BLaER1 (cell line): ENCODE results near the gene BLOC1S4.

Experiments used
- H3K27ac ChIP-seq: shearing (Covaris generic); formaldehyde crosslinking; 2 replicates; pipeline ENCODE4 v1.8.1; 2022
- H3K27me3 ChIP-seq: shearing (Covaris generic); formaldehyde crosslinking; 2 replicates; pipeline ENCODE4 v1.8.1; 2022
- H3K36me3 ChIP-seq: shearing (Covaris generic); formaldehyde crosslinking; 2 replicates; pipeline ENCODE4 v1.8.1; 2022
- H3K4me1 ChIP-seq: shearing (Covaris generic); formaldehyde crosslinking; 2 replicates; pipeline ENCODE4 v1.8.1; 2022
- H3K4me2 ChIP-seq: shearing (Covaris generic); formaldehyde crosslinking; 2 replicates; pipeline ENCODE4 v1.8.1; 2022
- H3K4me3 ChIP-seq: shearing (Covaris generic); formaldehyde crosslinking; 2 replicates; pipeline ENCODE4 v1.8.1; 2022
- H3K9ac ChIP-seq: shearing (Covaris generic); formaldehyde crosslinking; 2 replicates; pipeline ENCODE4 v1.8.1; 2022
- H3K9me3 ChIP-seq: shearing (Covaris generic); formaldehyde crosslinking; 2 replicates; pipeline ENCODE4 v1.8.1; 2022
- H4K20me1 ChIP-seq: shearing (Covaris generic); formaldehyde crosslinking; 2 replicates; pipeline ENCODE4 v1.8.1; 2022
- Cebpa-rat ChIP-seq: shearing (Covaris generic); IDR thresholded peaks from 2 replicates; pipeline ENCODE4 v1.8.1; 2022

Gene BLOC1S4

GRCh38 chr4:6699388-6699787 lies 16.6 kb upstream of the BLOC1S4 start:
- Histone ChIP-seq H3K27me3 (no peaks in the 10 kb centered on the region), H3K9me3 (peaks cover 12% of the 10 kb centered on the region), H4K20me1 (peaks cover 15% of the 10 kb centered on the region; the same call in 1 of the 2 replicates), H3K27ac (no peak overlapping the region), H3K9ac (no peak overlapping the region), H3K4me3 (no peak overlapping the region), H3K36me3 (peaks cover 51% of the 10 kb centered on the region), H3K4me2 (no peak overlapping the region; the same call in 1 of the 2 replicates), H3K4me1 (peaks cover 50% of the 10 kb centered on the region)
- no peak for TF ChIP-seq Cebpa-rat

DNA sequence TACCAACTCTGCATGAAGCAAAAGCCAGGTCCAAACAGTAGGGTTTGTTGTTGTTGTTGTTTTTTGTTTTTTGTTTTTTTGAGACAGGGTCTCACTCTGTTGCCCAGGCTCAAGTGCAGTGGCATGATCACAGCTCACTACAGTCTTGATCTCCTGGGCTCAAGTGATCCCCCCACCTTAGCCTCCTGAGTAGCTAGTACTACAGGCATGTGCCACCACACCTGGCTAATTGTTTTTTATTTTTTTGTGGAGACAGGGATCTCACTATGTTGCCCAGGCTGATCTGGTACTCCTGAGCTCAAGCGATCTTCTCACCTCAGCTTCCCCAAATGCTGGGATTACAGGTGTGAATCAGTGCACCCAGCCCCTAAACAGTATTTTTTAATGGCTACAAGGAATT lies 16.1 kb upstream of the BLOC1S4 start:
- Histone ChIP-seq H3K4me1 (peaks cover 45% of the 10 kb centered on the region), H3K27me3 (no peaks in the 10 kb centered on the region), H3K9ac (no peak overlapping the region), H3K9me3 (peaks cover 12% of the 10 kb centered on the region), H3K27ac (no peak overlapping the region), H3K36me3 (peaks cover 56% of the 10 kb centered on the region), H3K4me2 (no peak overlapping the region; the same call in 1 of the 2 replicates), H4K20me1 (peaks cover 17% of the 10 kb centered on the region; the same call in 1 of the 2 replicates), H3K4me3 (no peak overlapping the region)
- no peak for TF ChIP-seq Cebpa-rat

GRCh38 chr4:6701371-6701770 lies 14.6 kb upstream of the BLOC1S4 start:
- TF ChIP-seq Cebpa-rat, result no peak
- H3K4me3 ChIP-seq, result no peak overlapping the region
- no peak overlapping the region for H3K27ac ChIP-seq
- peaks cover 69% of the 10 kb centered on the region for H3K36me3 ChIP-seq
- peaks cover 12% of the 10 kb centered on the region for H3K9me3 ChIP-seq
- H3K4me2 ChIP-seq, result no peak overlapping the region
- no peaks in the 10 kb centered on the region for H3K27me3 ChIP-seq
- H3K9ac ChIP-seq, result no peak overlapping the region
- peaks cover 32% of the 10 kb centered on the region for H4K20me1 ChIP-seq
- peaks cover 42% of the 10 kb centered on the region for H3K4me1 ChIP-seq

DNA sequence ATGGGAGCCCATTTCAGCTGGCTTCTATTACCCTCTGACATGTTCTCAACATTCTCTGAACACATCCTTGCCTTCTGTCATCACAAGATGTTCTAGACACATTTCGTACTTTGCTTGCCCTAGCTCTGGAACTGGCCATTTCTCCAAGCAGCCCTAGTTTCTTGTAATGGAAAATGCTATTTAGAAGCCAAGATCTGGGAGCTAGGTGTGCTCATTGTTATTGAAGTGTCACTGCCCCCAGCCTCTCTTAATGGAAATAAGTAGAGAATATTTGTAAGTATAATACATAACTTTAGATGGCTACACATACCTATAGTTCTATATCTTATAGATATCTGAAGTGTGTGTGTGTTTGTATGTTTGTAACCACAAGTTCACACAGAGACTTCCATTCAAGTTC lies 13.2 kb upstream of the BLOC1S4 start:
- H3K9ac ChIP-seq, result no peak overlapping the region
- peaks cover 42% of the 10 kb centered on the region for H3K4me1 ChIP-seq
- H3K4me3 ChIP-seq, result no peak overlapping the region
- no peak for TF ChIP-seq Cebpa-rat
- H4K20me1 ChIP-seq, result peaks cover 46% of the 10 kb centered on the region
- H3K27me3 ChIP-seq, result no peaks in the 10 kb centered on the region
- H3K4me2 ChIP-seq, result no peak overlapping the region
- H3K27ac ChIP-seq, result no peak overlapping the region
- H3K36me3 ChIP-seq, result peaks cover 83% of the 10 kb centered on the region
- H3K9me3 ChIP-seq, result peaks cover 12% of the 10 kb centered on the region

DNA sequence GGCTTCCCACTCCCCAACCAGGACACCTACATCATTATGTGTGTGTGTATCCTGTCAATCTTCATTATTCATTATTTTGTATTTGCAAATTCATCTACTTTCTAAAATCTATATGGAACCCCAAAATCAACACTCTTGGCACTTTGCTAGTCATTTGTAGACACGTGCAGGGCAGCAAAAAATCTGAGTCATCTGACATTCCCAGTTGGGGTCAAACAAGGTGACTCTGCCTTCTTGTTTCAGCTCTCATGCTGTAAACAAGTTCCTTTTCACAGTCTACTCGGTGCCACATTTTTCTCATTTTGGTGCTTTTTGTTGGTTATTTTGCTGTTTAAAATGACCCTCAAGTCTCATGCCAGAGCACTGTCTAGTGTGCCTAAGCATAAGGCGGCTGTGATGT lies 12.2 kb upstream of the BLOC1S4 start:
- Histone ChIP-seq H4K20me1 (peaks cover 56% of the 10 kb centered on the region), H3K9ac (no peak overlapping the region), H3K36me3 (peaks cover 87% of the 10 kb centered on the region), H3K27me3 (no peaks in the 10 kb centered on the region), H3K27ac (no peak overlapping the region), H3K4me3 (no peak overlapping the region), H3K4me1 (peaks cover 47% of the 10 kb centered on the region), H3K9me3 (peaks cover 12% of the 10 kb centered on the region), H3K4me2 (no peak overlapping the region)
- no peak for TF ChIP-seq Cebpa-rat

DNA sequence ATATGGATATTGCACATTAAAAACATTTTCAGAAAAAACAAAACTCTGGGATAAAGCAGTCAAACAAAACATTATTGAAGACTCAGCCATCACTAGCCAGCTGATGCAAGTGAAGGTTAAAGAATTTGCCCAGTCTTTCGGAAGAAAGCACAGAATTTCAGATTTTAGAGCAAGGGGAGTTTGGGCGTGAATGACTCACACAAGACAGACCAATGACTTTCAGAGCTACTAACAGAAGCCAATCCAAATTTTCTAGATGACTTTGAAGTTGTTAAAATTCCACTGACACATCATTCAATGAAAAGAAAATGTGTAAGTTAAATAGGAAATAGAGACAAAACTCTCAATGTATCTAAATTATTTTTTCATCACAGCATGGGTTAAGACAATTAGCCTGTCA lies 10.3 kb upstream of the BLOC1S4 start:
- peaks cover 12% of the 10 kb centered on the region for H3K9me3 ChIP-seq
- H3K9ac ChIP-seq, result no peak overlapping the region
- H3K4me3 ChIP-seq, result no peak overlapping the region
- no peak overlapping the region for H3K27ac ChIP-seq
- H3K4me2 ChIP-seq, result no peak overlapping the region
- peaks cover 71% of the 10 kb centered on the region for H3K36me3 ChIP-seq
- no peak for TF ChIP-seq Cebpa-rat
- H4K20me1 ChIP-seq, result peaks cover 62% of the 10 kb centered on the region
- no peaks in the 10 kb centered on the region for H3K27me3 ChIP-seq
- peaks cover 44% of the 10 kb centered on the region for H3K4me1 ChIP-seq

DNA sequence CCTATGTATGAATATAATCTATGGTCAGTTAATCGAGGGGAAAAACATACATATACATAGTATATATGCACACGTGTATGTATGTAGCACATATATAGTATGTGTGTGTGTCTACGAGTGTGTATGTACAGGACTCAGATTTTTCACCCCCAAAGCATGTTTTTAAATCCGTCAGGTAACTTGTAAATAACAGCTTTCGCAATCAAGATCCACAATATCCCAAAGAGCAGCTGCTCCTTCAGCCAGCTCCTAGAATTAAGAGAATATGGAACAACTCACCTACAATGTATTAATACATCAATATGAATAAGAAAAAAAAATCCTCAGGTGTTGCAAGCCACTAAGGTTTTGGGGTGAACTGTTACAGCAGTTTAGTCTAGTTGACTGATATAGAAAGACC lies 9.8 kb upstream of the BLOC1S4 start:
- peaks cover 12% of the 10 kb centered on the region for H3K9me3 ChIP-seq
- H3K4me2 ChIP-seq, result peak overlapping the region; percentile 97
- H3K4me1 ChIP-seq, result peaks cover 48% of the 10 kb centered on the region
- H3K36me3 ChIP-seq, result peaks cover 68% of the 10 kb centered on the region
- TF ChIP-seq Cebpa-rat, result no peak
- no peaks in the 10 kb centered on the region for H3K27me3 ChIP-seq
- peaks cover 62% of the 10 kb centered on the region for H4K20me1 ChIP-seq
- no peak overlapping the region for H3K27ac ChIP-seq
- no peak overlapping the region for H3K4me3 ChIP-seq
- H3K9ac ChIP-seq, result no peak overlapping the region

DNA sequence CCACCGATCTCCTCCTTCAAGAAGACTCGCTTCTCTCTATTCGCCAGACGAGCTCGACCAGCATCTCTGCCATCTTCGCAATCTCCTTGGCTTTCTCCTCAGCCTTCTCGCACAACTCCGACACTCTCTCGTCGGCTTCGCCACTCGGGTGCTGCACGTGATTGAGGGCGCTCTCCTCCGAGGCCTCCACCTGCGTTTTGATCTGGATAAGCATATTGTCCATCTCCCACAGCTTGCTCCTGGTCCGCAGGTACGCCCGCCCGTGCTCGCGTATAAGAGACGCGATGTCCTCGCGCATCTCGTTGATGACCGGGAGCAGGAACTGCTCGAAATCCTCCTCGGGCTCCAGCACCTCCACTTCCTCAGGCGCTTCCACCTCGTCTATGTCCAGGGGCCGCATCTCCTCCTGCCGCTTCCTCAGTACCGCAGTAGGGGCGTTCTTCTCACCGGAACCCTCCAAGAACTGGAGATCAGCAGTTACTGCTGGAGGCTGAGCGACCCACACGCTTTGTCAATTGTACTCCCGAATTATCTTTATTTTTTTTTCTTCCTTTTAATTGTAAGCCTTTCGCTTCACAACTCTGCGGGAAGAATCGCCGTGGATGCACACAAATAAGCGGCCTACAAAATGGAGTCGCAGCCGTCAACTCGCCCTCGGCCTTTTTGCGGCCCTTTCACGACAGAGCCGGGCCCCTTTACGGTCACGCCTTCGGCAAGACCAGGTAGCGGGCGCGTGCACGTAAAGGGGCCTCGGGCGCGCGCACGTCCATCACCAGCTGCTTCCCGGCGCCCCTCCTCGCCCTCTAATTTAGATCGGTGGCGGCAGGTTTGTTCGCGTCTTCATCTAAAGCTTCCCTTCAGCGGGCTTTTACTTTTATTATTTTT lies 6.5 kb upstream of the BLOC1S4 start, which contains the start of gene MRFAP1L1:
TSS of gene MRFAP1L1 (minus strand) at position 636 of the 885 bp plus-strand sequence. CDS start at position 400, 236 bp downstream.
- H4K20me1 ChIP-seq, result peaks cover 46% of the 10 kb centered on the region
- peaks cover 48% of the 10 kb centered on the region for H3K4me1 ChIP-seq
- H3K27ac ChIP-seq, result peak within 1 kb of the TSS; percentile 89
- H3K9me3 ChIP-seq, result no peaks in the 10 kb centered on the region
- H3K36me3 ChIP-seq, result peaks cover 35% of the 10 kb centered on the region
- H3K4me2 ChIP-seq, result peak within 1 kb of the TSS; percentile 97
- peak within 1 kb of the TSS; percentile 88 for H3K4me3 ChIP-seq
- H3K9ac ChIP-seq, result peak within 1 kb of the TSS; percentile 94
- TF ChIP-seq Cebpa-rat, result no peak
- no peaks in the 10 kb centered on the region for H3K27me3 ChIP-seq

GRCh38 chr4:6710282-6710681 lies 5.7 kb upstream of the BLOC1S4 start:
- peaks cover 41% of the 10 kb centered on the region for H4K20me1 ChIP-seq
- H3K27me3 ChIP-seq, result no peaks in the 10 kb centered on the region
- TF ChIP-seq Cebpa-rat, result no peak
- peaks cover 50% of the 10 kb centered on the region for H3K4me1 ChIP-seq
- H3K27ac ChIP-seq, result peak overlapping the region; percentile 36
- peaks cover 28% of the 10 kb centered on the region for H3K36me3 ChIP-seq
- no peaks in the 10 kb centered on the region for H3K9me3 ChIP-seq
- H3K4me3 ChIP-seq, result peak overlapping the region; percentile 88
- H3K9ac ChIP-seq, result peak overlapping the region; percentile 62; the same call in 1 of the 2 replicates
- peak overlapping the region; percentile 97 for H3K4me2 ChIP-seq

DNA sequence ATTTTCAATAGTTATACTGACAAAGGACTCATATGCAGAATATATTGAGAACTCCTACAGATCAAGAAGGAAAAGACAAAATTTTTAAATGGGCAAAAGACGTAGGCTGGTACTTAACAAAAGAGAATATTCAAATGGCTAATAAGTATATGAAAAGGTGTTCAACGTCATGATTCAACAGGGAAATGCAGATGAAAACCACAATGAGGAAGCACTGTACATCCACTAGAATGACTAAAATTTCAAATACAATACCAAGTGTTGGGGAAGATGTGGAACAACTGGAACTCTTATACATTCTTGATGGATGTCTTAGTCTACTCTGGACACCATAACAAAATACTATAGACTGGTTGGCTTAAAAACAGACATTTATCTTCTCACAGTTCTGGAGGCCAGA lies 5.0 kb upstream of the BLOC1S4 start:
- no peak for TF ChIP-seq Cebpa-rat
- Histone ChIP-seq H3K36me3 (peaks cover 22% of the 10 kb centered on the region), H4K20me1 (peaks cover 34% of the 10 kb centered on the region), H3K4me1 (peaks cover 47% of the 10 kb centered on the region), H3K9me3 (no peaks in the 10 kb centered on the region), H3K27ac (no peak overlapping the region), H3K9ac (no peak overlapping the region), H3K27me3 (no peaks in the 10 kb centered on the region), H3K4me2 (no peak overlapping the region), H3K4me3 (no peak overlapping the region)
